MM.1S (cell line): Measurements from ENCODE around the gene FRMD6.

ENCODE experiments used
- EZH2phosphoT487 ChIP-seq: fragments of 300-600 bp; sonication (generic); IDR thresholded peaks from 2 replicates; pipeline ENCODE4 v1.6.1; 2018; ENCODE audit warnings: antibody characterized with exemption, low read length
- TF ChIP-seq, protein P1 (sequence below): fragments of 300-600 bp; sonication (generic); IDR thresholded peaks from 2 replicates; pipeline ENCODE4 v1.5.1; 2016; ENCODE audit warnings: antibody characterized with exemption, low read length, mixed read lengths

GRCh38 chr14:51716610-51717009 is 64.9 kb downstream of the FRMD6 start:
- TF ChIP-seq, protein P1, sequence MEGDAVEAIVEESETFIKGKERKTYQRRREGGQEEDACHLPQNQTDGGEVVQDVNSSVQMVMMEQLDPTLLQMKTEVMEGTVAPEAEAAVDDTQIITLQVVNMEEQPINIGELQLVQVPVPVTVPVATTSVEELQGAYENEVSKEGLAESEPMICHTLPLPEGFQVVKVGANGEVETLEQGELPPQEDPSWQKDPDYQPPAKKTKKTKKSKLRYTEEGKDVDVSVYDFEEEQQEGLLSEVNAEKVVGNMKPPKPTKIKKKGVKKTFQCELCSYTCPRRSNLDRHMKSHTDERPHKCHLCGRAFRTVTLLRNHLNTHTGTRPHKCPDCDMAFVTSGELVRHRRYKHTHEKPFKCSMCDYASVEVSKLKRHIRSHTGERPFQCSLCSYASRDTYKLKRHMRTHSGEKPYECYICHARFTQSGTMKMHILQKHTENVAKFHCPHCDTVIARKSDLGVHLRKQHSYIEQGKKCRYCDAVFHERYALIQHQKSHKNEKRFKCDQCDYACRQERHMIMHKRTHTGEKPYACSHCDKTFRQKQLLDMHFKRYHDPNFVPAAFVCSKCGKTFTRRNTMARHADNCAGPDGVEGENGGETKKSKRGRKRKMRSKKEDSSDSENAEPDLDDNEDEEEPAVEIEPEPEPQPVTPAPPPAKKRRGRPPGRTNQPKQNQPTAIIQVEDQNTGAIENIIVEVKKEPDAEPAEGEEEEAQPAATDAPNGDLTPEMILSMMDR: no peak
- TF ChIP-seq EZH2phosphoT487: no peak
